LNCaP clone FGC (cell line): ENCODE measurements around the gene CH25H.

Experiments
- DNase-seq: peaks from one replicate; pipeline ENCODE4 v3.0.0-alpha.2; 2011; ENCODE audit warnings: low read depth
- H3K4me3 ChIP-seq: 2 replicates; pipeline ENCODE4 v1.5.1; 2011; ENCODE audit warnings: mild to moderate bottlenecking, low read depth, low read length, control low read depth
- CTCF ChIP-seq: IDR thresholded peaks from 2 replicates; pipeline ENCODE4 v1.5.1; 2012; ENCODE audit warnings: mild to moderate bottlenecking; ENCODE audit not compliant: control insufficient read depth, insufficient read depth; ENCODE audit errors: extremely low read depth

Gene CH25H

GRCh38 chr10:89159316-89159715, 47.8 kb downstream of the CH25H start:
- H3K4me3 ChIP-seq = no peak overlapping the region
- no peak for DNase-seq
- no peak for TF ChIP-seq CTCF

GRCh38 chr10:89158446-89158845, 48.7 kb downstream of the CH25H start:
- no peak overlapping the region for H3K4me3 ChIP-seq
- DNase-seq = no peak
- TF ChIP-seq CTCF = no peak

- no peak overlapping the region for H3K4me3 ChIP-seq
- no peak for DNase-seq
- TF ChIP-seq CTCF = no peak
Observed at GRCh38 chr10:89156161-89156835, 50.8 kb downstream of the CH25H start.
